ENCODE measurements around the gene USP40.

The USP40 gene

DNA sequence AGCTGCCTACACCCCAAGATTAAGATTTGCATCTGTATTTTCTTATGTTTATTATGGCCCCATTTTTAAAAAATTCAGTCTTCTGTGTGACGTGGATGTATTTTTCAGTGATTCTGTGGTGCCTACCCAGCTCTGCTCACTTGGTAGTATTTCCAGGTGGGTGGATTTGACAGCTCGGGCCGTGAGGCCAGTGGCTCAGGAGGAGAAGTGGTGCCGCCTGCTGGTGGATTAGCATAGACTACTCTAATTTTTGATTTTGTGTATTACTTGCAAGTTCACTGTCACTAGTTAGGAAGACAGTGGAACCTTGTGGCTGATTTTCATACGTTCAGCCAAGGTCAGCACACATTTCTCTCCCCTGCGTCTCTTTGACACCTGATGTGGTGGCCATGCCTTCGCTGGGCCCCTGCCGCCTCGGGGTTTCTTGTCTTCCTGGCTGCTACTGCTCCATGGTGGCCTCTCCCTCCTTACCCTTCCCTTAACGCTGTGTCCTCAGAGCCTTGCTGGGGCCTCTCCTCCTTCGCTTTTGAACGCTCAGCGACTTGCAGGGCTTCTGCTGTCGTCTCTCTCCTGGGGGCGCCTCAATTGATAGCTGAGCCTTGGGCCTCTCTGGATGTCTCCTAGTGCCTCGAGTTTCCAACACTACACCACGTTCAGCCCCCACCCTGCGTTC lies 122.9 kb downstream of the USP40 start:
- DNase-seq (ENCODE audit: low read depth), result peak; percentile 76

DNA sequence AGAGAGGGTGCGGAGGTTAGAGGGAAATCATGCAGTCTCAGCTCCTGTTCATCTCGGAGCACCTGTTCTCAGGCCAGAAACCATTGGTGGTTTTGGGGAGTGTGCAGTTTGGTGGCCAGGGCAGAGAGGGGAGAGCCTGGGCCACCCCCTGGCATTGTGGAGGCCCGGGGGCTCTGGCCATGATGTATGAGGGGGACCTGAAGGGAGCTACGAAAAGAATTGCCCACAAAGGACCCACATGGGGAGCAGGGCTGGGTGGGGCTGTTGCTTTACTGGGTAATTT lies 124.6 kb downstream of the USP40 start:
- no peak for DNase-seq (ENCODE audit: low read depth)

DNA sequence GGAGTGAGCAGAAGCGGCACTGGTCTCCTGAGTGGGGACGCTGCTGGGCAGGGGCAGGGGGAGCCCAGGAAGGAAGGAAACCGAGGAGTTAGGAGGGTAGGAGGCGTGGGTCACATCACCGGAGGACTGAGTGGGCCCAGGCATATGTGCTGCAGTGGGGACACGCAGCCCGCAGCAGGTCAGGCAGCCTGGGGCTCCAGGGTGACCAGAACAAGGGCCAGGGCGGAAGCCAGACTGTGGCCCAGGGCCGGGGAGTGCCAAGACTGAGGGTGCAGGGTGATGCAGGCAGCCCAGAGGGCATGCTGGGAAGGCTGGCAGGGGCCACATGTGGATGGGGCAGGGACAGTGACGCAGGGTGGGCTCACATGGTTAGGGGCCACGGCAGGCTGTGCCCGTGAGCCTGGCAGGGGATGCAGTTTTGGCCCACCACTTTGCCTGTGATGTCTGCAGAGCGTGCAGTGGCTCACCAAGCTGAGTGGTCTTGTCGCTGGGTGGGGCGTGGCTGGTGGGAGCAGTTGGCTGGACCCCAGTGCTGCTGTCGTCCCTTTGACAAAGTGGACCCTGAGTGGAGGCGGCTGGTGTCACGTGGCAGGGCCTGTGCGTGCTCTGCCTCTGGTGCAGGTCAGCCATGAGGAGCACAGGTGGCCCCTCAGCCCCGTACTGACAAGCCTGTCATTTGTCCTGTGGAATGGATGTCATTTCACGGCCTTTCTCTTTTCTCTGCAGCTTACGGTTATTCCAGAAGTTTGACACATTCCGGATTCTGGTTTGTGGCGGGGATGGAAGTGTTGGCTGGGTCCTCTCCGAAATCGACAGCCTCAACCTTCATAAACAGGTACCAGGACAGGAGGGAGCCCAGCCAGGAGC lies 125.2 kb downstream of the USP40 start:
- DNase-seq (ENCODE audit: low read depth), result no peak

DNA sequence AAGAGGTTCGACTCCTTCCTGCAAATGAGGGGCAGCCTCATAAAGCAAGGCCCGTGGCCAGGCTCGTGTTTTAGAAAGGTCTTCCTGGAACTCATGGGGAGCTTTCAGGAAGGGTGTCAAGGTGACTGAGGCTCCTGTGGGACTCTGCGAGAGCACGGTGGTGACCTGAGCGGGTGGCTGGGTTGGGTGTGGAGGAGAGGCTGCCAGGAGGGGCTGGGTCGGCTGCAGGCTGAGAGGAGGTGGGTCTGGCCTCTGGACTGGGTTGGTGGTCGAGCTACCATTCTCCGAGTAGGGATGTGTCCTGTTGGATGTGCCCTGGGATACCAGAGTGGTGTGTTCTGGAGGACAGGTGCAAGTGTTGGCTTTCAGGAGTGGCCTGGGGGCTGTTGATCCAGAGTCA lies 125.9 kb downstream of the USP40 start:
- DNase-seq (ENCODE audit: low read depth), result no peak

DNA sequence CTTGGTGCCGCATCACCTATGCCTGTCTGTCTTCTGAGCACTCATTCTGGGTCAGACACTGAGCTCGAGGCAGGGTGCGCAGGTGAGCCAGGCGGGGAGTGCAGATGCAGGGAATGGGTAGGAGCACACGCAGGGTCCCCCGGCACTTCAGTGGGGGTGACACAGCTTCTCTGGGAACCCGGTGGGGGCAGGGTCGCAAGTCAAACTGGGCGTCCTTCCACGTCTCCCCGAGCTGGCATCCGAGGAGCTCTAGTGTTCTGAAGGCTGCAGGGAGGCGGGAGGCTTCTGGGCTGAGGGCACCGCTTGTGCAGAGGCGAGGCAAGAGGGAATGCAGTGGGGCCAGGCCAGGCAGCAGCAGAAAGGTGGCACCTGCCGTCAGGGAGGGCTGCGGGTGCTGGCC lies 126.3 kb downstream of the USP40 start:
- no peak for DNase-seq (ENCODE audit: low read depth)

DNA sequence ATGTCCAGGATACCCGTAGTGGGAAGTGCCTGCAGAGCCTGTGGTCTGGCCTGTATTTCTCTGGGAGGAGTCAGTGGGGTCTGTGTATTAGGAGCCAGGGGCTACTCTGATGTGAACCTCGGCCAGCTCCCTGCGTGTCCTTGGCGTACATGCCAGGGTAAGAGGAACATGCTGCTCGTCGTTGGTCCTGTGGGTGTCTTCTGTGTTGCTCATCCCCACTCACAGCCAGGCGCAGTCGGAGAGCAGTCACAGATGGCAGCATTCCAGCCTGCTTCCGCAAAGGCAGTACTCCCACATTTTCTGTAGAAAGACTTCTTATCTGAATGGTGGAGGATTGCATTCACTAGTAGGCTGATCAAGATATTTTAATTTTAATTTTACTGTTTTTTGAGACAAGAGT lies 127.4 kb downstream of the USP40 start:
- no peak for DNase-seq (ENCODE audit: low read depth)

DNA sequence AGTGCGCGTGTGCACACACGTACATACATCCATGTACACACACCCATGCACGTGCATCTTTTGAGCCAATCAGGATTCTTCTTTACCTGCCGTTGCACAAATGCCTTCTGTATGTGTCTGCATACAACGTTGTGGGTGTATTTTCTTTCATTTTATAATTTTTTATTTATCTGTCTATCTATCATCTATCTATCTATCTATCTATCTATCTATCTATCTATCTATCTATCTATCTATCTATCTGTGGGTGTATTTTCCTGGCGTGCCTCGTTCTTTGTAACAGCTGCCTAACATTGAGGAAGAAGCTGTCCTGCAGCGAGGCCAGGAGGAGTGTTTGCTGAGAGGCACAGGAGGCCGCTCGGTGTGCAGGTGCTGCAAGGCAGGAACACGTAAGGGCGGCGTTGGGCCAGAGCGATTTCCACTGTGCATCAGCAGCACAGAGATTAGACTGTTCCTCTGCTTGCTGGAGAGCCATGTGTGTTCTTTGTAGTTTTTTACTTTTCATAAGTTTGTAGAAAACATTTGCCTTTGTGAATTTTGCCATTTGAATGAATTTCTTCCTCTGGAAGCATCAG lies 127.9 kb downstream of the USP40 start:
- no peak for DNase-seq (ENCODE audit: low read depth)

DNA sequence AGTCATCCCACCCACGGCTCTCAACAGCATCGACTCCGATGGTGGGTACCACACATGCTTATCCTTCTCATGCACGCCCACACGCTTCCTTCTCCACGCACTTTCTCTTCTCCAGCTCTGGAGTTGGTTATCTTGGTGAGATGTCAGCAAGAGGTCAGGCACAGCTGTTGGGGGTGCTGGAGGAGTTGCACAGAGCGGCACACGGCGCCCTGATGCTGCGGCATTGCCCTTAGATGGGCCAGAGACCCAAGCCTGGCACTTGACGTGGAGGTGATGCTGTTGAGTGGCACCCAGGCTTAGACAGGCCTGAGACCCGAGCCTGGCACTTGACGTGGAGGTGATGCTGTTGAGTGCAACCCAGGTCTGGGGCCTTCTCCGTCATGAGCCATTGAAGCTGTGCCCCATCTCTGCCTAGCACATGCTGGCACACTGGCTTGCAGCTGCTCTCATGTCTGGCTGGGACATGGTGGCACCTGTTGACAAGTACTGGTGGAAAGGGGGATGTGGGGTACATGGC lies 129.1 kb downstream of the USP40 start:
- DNase-seq (ENCODE audit: low read depth), result no peak

DNA sequence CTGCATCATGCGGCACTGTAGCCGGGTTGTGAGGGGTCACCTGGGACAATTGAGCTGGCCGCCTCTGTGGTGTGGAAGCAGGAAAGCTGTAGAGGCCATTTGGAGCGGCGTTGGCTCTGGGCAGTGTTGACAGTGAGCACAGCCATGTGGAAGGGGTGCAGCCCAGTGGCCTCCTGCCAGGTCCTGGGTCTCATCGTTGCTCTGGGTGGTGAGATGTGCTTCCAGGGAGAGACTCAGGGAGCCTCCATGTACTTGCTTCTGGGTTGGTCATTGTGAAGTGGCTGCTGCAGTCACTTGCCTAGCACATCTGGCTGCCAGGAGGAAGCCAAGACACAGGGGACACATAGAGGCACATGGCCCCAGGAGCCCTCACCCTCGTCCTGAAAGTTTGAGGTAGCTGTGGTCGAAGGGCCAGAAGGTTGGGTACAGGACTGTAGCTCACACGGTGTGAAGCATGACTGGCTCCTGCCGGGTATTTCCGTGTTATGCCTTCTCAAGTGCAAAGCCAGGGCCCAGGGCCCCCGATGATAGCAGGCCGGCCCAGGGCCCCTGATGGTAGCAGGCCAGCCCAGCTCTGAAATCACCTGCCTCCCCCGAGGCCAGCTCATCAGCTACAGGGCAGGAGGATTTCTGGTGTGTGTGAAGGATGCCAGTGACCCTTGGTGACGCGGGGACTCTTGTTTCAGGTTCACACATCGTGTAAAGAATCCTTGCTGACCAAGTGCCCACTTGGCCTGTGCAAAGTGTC lies 129.7 kb downstream of the USP40 start:
- DNase-seq (ENCODE audit: low read depth), result no peak

DNA sequence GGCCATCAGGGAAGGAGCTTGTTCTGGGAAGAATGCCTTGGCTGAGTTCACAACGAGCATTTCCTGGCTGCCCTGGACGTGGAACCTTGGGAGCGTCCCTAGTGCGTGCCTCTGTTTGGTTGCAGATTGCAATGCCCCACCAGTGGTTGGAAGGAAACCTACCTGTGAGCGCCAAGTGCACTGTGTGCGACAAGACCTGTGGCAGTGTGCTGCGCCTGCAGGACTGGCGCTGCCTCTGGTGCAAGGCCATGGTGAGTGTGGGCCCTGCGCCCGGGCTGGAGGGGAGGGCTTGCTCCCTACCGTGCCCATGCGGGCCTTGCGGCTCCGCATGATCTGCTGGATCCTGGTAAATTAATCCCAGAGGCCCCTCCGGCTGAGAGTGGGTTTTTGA lies 130.4 kb downstream of the USP40 start:
- DNase-seq (ENCODE audit: low read depth), result no peak

DNA sequence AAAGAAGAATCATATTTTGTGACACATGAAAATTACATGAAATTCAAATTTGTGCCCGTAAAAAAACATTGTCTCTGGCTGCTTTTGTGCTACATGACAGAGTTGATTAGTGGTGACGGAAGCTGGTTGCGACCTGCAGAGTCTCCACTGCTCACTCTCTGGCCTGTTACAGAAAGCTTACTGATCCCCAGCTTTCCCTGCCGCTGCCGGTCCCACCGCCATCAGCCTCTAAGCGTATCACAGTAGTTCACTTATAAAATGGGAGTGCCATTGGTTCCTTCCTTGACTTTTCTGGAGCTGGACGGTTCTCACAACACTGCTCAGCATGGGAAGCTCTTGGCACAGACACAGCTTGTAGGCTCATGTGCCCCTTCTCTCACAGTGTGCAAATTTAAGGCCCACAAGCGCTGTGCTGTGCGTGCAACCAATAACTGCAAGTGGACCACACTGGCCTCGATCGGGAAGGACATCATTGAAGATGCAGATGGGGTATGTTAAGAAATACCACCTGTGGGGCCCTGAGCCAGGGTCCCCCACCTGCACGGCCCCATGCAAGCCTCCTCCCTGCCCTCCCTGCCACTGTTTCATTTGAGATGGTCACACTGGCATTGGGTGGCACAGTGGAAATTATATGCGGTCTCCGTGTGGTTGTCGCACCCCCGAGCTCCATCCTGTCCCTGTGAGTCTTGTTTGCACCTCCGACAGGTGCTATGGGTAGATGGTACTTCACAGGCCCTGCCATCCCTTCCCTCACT lies 131.0 kb downstream of the USP40 start:
- DNase-seq (ENCODE audit: low read depth), result no peak

DNA sequence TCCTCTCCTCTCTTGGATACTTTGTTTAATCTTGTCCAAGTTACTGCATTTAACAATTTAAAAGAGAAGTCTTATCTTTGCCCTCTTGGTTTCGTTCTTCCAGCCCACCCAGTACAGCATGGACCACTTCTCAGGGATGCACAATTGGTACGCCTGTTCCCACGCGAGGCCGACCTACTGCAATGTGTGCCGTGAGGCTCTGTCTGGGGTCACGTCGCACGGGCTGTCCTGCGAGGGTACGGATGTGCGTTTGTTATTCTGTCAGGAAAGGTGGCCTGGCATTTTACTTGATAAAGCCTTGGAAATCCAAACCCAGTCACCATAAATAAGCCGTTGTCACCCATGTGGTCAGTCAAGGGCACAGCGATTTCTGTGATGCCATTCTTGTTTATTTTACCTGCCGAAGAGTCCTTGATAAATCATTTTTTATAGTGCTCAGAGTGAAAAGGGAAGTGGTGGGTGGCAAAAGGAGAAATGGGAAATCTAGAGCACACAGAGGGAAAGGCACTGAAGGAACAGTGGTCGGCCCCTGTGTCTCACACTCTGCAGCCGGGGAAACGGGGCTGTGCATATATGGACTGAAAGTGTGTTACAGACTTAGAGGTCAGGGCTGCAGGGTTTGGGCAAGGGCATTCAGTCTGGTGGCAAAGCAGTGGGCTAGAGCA lies 131.8 kb downstream of the USP40 start:
- DNase-seq (ENCODE audit: low read depth), result no peak

DNA sequence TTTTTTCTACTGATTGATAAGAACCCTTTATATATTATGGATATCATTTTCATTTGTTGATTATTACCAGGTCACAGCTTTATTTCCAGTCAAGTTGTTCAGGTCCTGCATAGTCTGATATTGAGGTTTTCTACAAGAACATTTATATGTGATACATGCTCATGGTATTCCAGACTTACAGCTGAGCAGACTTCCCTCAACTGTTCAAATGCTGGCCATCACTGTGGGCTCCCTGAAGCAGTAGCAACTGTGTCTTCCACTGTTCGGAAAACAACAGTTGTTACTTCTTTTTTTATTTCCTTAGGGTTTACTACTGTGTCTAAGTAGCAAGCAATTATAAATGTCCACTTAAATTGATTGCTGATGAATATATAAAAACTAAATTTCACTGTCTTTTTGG lies 132.8 kb downstream of the USP40 start:
- no peak for DNase-seq (ENCODE audit: low read depth)

DNA sequence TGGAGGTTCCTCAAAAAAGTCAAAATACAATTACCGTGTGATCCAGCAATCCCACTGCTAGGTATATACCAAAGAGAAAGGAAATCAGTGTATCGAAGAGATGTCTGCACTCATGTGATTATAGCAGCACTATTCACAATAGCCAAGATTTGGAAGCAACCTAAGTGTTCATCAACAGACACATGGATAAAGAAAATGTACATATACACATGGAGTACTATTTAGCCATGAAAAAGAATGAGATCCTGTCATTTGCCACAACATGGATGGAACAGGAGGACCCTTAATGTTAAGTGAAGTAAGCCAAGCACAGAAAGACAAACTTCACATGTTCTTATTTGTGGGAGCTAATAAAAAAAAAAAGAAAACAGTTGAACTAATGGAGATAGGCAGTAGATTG lies 133.6 kb downstream of the USP40 start:
- no peak for DNase-seq (ENCODE audit: low read depth)

DNA sequence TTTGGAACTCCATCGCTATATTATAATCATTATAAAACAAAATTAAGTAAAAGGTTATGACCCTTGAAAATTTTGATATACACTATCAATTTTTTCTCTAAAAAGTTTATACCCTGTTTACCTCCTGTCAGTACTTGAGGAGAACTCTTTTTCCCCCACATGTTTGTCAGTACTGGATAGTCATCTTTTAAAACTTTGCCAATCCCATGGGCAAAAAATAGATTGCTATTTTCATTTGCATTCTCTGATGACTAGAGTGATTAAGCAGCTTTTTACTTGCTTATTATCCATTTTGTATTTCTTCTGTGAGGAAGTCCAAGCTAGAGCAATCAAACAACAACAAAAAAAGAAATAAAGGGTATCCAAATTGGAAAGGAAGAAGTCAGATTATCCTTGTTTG lies 135.9 kb downstream of the USP40 start:
- no peak for DNase-seq (ENCODE audit: low read depth)

DNA sequence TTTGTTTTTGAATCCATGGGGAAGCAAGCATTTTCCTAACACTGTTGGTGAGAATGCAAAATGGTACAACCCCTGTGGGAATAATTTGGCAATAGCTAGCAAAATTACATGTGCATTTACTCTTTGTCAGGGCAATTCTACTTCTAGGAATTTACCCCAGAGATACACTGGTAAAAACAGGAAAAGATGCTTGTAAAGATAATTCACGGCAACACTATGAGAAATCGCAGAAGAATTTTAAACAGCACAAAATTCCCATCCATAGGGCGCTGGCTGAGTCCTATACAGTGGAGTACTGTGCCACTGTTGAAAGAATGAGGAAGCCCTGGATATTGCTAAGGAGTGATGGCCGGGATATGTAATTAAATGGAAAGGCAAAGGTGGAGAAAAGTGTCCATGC lies 136.5 kb downstream of the USP40 start:
- DNase-seq (ENCODE audit: low read depth), result no peak

DNA sequence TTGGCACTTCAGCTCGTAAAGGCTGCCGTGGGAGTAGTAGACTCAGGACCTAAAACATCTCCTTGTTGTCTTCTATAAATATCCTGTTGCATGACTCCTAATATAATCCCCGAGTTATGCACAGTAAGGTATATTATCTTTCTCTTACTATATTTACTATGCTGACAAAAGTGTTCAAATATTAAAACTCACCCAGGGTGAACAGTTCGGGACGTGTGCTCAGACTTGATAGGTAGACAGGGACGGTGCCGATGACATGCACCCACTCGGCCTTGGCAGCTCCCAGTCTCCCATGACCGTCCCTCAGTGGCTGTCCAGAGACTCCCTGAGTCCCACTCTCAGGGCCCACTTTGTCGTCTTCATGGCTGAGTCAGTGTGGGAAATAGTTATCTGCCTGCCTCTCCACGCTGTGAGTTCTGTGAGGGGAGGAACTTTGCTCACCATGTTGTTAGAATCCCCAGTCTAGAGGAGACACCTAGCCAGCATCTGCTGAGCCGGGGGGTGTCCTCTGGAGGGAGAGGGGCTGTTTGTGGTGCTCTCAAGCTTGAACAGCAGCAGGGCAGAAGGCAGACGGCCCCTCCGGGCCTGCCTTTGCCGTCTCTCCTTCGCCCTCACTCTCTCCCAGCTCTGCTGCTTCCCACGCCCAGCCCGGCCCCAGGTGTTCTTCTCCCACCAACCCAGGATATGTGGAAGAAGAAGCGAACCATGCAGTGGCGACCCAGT lies 137.2 kb downstream of the USP40 start:
- no peak for DNase-seq (ENCODE audit: low read depth)

DNA sequence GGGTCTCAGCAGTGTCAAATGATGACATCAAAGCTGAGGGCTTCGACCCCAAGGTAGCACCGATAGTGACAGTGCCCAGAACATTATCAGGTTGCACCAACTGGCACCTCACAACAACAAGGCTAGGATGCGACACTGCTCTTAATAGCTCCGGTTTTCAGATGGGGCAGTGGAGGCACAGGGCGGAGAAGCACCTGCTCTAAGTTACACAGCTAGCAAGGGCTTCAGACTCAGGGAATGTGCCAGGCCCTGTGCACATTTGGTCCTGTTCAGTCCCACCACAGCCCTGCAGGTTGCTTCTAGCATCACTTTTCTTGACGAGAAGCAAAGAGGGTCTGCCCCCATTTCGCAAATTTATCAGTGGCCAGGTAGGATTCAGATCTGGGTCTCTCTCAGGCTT lies 138.1 kb downstream of the USP40 start:
- no peak for DNase-seq (ENCODE audit: low read depth)

DNA sequence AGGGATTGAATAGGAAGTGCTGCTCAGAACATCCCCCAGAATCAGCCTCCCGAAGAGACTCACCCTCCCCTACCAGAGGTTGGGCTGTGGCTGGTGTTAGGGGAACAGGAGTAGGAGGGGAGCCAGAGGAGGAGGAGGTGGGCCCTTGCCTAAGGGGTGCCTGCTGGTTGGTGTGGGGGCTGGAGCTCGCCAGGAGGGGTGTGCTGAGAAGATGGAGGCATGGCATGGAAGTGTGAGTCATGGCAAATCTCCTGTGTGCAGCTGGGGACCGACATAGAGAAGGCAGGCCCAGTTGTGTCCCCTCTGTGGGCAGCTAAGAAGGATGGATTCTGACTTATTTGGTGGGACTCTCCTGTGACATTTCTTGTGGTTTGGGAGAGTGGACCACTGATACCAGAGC lies 138.6 kb downstream of the USP40 start:
- DNase-seq (ENCODE audit: low read depth), result no peak

DNA sequence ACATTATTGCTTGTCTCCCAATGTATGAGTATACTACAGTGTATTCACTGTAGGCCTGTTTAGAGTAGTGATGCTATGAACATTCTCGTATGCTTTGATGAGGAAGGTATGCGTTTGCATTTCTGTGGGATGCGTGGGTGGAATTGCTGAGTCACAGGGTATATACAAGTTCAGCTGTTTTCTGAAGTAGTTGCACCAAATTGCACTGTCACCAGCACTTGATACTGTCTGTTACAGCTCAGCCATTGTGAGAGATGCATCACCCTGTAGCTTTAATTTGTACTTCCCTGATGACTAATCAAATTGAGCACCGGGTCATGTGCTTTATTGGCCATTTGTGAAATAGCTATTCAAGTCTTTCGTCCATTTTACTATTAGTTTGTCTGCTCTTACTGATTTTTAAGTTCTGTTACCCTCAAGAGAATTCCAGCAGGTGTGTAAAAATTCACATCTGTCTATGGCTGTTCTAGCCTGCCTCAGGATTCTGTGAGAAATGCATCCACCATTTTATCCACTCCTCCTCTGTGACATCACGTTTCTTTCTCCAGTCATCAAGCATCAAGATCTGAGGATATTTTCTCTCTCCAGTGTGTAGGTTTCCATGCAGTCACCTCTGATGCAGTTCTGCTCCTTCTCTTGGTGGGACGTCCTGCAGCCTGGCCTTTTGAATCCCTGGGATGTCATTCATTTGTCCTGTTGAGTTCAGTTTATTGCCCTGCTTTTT lies 139.8 kb downstream of the USP40 start:
- no peak for DNase-seq (ENCODE audit: low read depth)

All from stimulated activated CD8-positive, alpha-beta memory T cell treated with anti-CD3 and anti-CD28 coated beads, Interleukin-15, amount 100 ng/mL, for 1 hour (primary cell).